Activated naive CD8-positive, alpha-beta T cell treated with anti-CD3 and anti-CD28 coated beads for 36 hours (primary cell): Measurements from ENCODE around the gene EIF5A. TPM values are rescaled to one million over a fixed set of nuclear protein-coding genes. Genes with fewer than 3 reads are reported as not detected.

ENCODE experiments used
- total RNA-seq, 2 experiments: library from RNA; stranded (reverse); gene quantifications; one replicate each; pipeline ENCODE4 v1.2.3, GENCODE V29; 2021

EIF5A gene
- total RNA-seq, 2 experiments from 2014 or later: 1,429 to 1,492 TPM

Other genes with a start within 250 kb of the EIF5A start
- gene CLEC10A, start 227.4 kb upstream of the EIF5A start, total RNA-seq: not detected
- gene ASGR2, start 192.8 kb upstream of the EIF5A start, total RNA-seq: not detected
- 1 to 10 TPM; 2.8 to 4.4 TPM for gene ASGR1, start 128.3 kb upstream of the EIF5A start, total RNA-seq
- gene DLG4, start 87.8 kb upstream of the EIF5A start, total RNA-seq: 1 to 10 TPM; 8.9 to 9.8 TPM
- gene ACADVL, start 87.7 kb upstream of the EIF5A start, total RNA-seq: 100 to 1,000 TPM; 245 to 256 TPM
- 10 to 100 TPM; 64.4 to 66.5 TPM for gene DVL2, start 73.1 kb upstream of the EIF5A start, total RNA-seq
- 10 to 100 TPM; 28.1 to 28.8 TPM for gene PHF23, start 68.2 kb upstream of the EIF5A start, total RNA-seq
- 100 to 1,000 TPM; 112 to 113 TPM for gene GABARAP, start 65.2 kb upstream of the EIF5A start, total RNA-seq
- 100 to 1,000 TPM; 180 to 191 TPM for gene CTDNEP1, start 55.9 kb upstream of the EIF5A start, total RNA-seq
- gene ELP5, start 55.4 kb upstream of the EIF5A start, total RNA-seq: 100 to 1,000 TPM in 1 of 2 experiments, 10 to 100 TPM in 1; 99.0 to 110 TPM
- gene CLDN7, start 45.1 kb upstream of the EIF5A start, total RNA-seq: 1 to 10 TPM in 1 of 2 experiments, under 1 TPM in 1; 0.90 to 1.6 TPM
- gene SLC2A4, start 25.9 kb upstream of the EIF5A start, total RNA-seq: under 1 TPM; 0.54 to 0.56 TPM
- under 1 TPM; 0.19 to 0.24 TPM for gene YBX2, start 13.0 kb upstream of the EIF5A start, total RNA-seq
- 10 to 100 TPM; 58.4 to 62.6 TPM for gene GPS2, start 7.7 kb downstream of the EIF5A start, total RNA-seq
- 10 to 100 TPM; 44.1 to 46.0 TPM for gene NEURL4, start 21.7 kb downstream of the EIF5A start, total RNA-seq
- 100 to 1,000 TPM; 235 to 238 TPM for gene ACAP1, start 28.9 kb downstream of the EIF5A start, total RNA-seq
- gene KCTD11, start 44.5 kb downstream of the EIF5A start, total RNA-seq: 1 to 10 TPM; 4.0 to 4.5 TPM
- not detected for gene TMEM95, start 47.5 kb downstream of the EIF5A start, total RNA-seq
- gene TNK1, start 73.5 kb downstream of the EIF5A start, total RNA-seq: 1 to 10 TPM; 4.3 to 5.0 TPM
- 10 to 100 TPM; 63.0 to 66.8 TPM for gene PLSCR3, start 86.9 kb downstream of the EIF5A start, total RNA-seq
- 10 to 100 TPM; 42.7 to 44.3 TPM for gene TMEM256, start 96.5 kb downstream of the EIF5A start, total RNA-seq
- gene NLGN2, start 100.2 kb downstream of the EIF5A start, total RNA-seq: 1 to 10 TPM; 8.8 to 9.3 TPM
- gene SPEM1, start 112.7 kb downstream of the EIF5A start, total RNA-seq: not detected
- not detected for gene SPEM2, start 118.0 kb downstream of the EIF5A start, total RNA-seq
- not detected for gene SPEM3, start 121.2 kb downstream of the EIF5A start, total RNA-seq
- gene TMEM102, start 127.8 kb downstream of the EIF5A start, total RNA-seq: 10 to 100 TPM; 10.4 TPM
- gene FGF11, start 131.9 kb downstream of the EIF5A start, total RNA-seq: 1 to 10 TPM; 7.6 to 9.2 TPM
- 10 to 100 TPM; 10.6 to 11.3 TPM for gene CHRNB1, start 137.4 kb downstream of the EIF5A start, total RNA-seq
- gene ZBTB4, start 172.0 kb downstream of the EIF5A start, total RNA-seq: 10 to 100 TPM; 16.7 TPM
- gene SLC35G6, start 173.8 kb downstream of the EIF5A start, total RNA-seq: not detected
- gene POLR2A, start 176.7 kb downstream of the EIF5A start, total RNA-seq: 100 to 1,000 TPM; 198 to 200 TPM
- 10 to 100 TPM; 11.6 to 15.1 TPM for gene TNFSF12, start 241.4 kb downstream of the EIF5A start, total RNA-seq